ENCODE measurements around the gene GPR32.
"Not testable (repeated sequence)": the region's sequence is repeated elsewhere in the genome, so short reads cannot be mapped to it uniquely, and the experiment has no call there.

The GPR32 gene

GRCh38 chr19:50803633-50804419, 33.6 kb downstream of the GPR32 start:
- DNase-seq (ENCODE audit: low spot score): peak; percentile 10

- DNase-seq (ENCODE audit: low spot score): peak; percentile 98
Observed at GRCh38 chr19:50804420-50805272, 34.4 kb downstream of the GPR32 start.

GRCh38 chr19:50808856-50809255, 38.6 kb downstream of the GPR32 start:
- no peak for DNase-seq (ENCODE audit: low spot score)

GRCh38 chr19:50811622-50812238, 41.5 kb downstream of the GPR32 start:
- not testable (repeated sequence) for DNase-seq (ENCODE audit: low spot score)

GRCh38 chr19:50812474-50812873, 42.2 kb downstream of the GPR32 start:
- no peak for DNase-seq (ENCODE audit: low spot score)

GRCh38 chr19:50814883-50815282, 44.6 kb downstream of the GPR32 start:
- no peak for DNase-seq (ENCODE audit: low spot score)

GRCh38 chr19:50815439-50815838, 45.2 kb downstream of the GPR32 start:
- no peak for DNase-seq (ENCODE audit: low spot score)

GRCh38 chr19:50817941-50818858, 47.9 kb downstream of the GPR32 start:
- no peak for DNase-seq (ENCODE audit: low spot score)

- DNase-seq (ENCODE audit: low spot score): no peak
Observed at GRCh38 chr19:50818859-50819472, 48.7 kb downstream of the GPR32 start.

GRCh38 chr19:50819636-50820035, 49.4 kb downstream of the GPR32 start:
- DNase-seq (ENCODE audit: low spot score): no peak

GRCh38 chr19:50820086-50820485, 49.8 kb downstream of the GPR32 start:
- DNase-seq (ENCODE audit: low spot score): no peak

GRCh38 chr19:50820549-50821247, 50.4 kb downstream of the GPR32 start:
- DNase-seq (ENCODE audit: low spot score): no peak

GRCh38 chr19:50821248-50821612, 51.0 kb downstream of the GPR32 start:
- DNase-seq (ENCODE audit: low spot score): no peak
